GM12878 (cell line): ENCODE measurements around the gene FRAS1.

Source experiments
- CEBPB ChIP-seq, 2 experiments: fragments of 150-350 bp in 1 of 2; IDR thresholded peaks; 2 replicates each; pipeline ENCODE4 v1.6.1; 2012 to 2014; ENCODE audit warnings: low read depth in 2 of 2, low read length in 2 of 2, borderline replicate concordance in 1 of 2, inconsistent platforms in 1 of 2
- CTCF ChIP-seq, 3 experiments: IDR thresholded peaks in 2 of 3; conservative IDR thresholded peaks in 1 of 3; 2 replicates each; pipeline ENCODE4 v1.5.1; 2011; ENCODE audit warnings: low read depth in 3 of 3, low read length in 3 of 3, mild to moderate bottlenecking in 3 of 3, control low read depth in 2 of 3, moderate library complexity in 2 of 3, inconsistent platforms in 1 of 3, mixed read lengths in 1 of 3; ENCODE audit not compliant: control insufficient read depth in 2 of 3, insufficient read depth in 1 of 3; ENCODE audit errors: extremely low read depth in 1 of 3
- EZH2 ChIP-seq: IDR thresholded peaks from 2 replicates; pipeline ENCODE4 v1.6.1; 2012; ENCODE audit warnings: low read depth, mild to moderate bottlenecking, control low read depth, inconsistent platforms, low read length, borderline replicate concordance; ENCODE audit not compliant: control insufficient read depth
- FOXM1 ChIP-seq: IDR thresholded peaks from 2 replicates; pipeline ENCODE4 v1.6.1; 2012; ENCODE audit warnings: low read depth, mild to moderate bottlenecking, inconsistent platforms, low read length, moderate library complexity
- HDAC2 ChIP-seq: fragments of 200-600 bp; sonication (generic); IDR thresholded peaks from 2 replicates; pipeline ENCODE4 v1.6.1; 2017
- NFIC ChIP-seq: IDR thresholded peaks from 2 replicates; pipeline ENCODE4 v1.6.1; 2012; ENCODE audit warnings: low read depth, mild to moderate bottlenecking, inconsistent platforms, low read length, moderate library complexity
- SPI1 ChIP-seq: IDR thresholded peaks from 2 replicates; pipeline ENCODE4 v1.6.1; 2011; ENCODE audit warnings: low read depth, mild to moderate bottlenecking, low read length, moderate library complexity, borderline replicate concordance; ENCODE audit not compliant: insufficient read depth
- TCF12 ChIP-seq: IDR thresholded peaks from 2 replicates; pipeline ENCODE4 v1.6.1; 2011; ENCODE audit warnings: low read depth, mild to moderate bottlenecking, low read length
- ZBTB33 ChIP-seq: fragments of 450-650 bp; IDR thresholded peaks from 2 replicates; pipeline ENCODE4 v1.6.1; 2017; ENCODE audit warnings: mild to moderate bottlenecking
- ZZZ3 ChIP-seq: IDR thresholded peaks from 2 replicates; pipeline ENCODE4 v1.6.1; 2011; ENCODE audit warnings: low read depth; ENCODE audit not compliant: control insufficient read depth, insufficient read length

- TF ChIP-seq EZH2 (no peak), ZBTB33 (no peak), TCF12 (no peak), HDAC2 (no peak), NFIC (no peak), CTCF (IDR thresholded peaks at IDR 0.05 in 2 of 3, conservative IDR thresholded peaks at IDR 0.05 in 1 of 3; ENCODE audit: control insufficient read depth in 2 of 3, extremely low read depth in 1 of 3, insufficient read depth in 1 of 3, low read depth in 3 of 3, low read length in 3 of 3) (no peak), CEBPB (IDR thresholded peaks at IDR 0.05; ENCODE audit: borderline replicate concordance in 1 of 2, low read depth in 2 of 2, low read length in 2 of 2) (no peak), ZZZ3 (no peak), FOXM1 (no peak), SPI1 (no peak)
Measured at GRCh38 chr4:78561677-78562076, 504.6 kb downstream of the FRAS1 start.
